ENCODE data around the gene SPINT2. TPM values are rescaled to one million over a fixed set of nuclear protein-coding genes. Genes with fewer than 3 reads are reported as not detected.

Gene SPINT2
- total and polyA plus RNA-seq, 2 of the 13 experiments (the other 11 are each of a cell fraction or from before 2014, with no cell fraction given) = 0.31 to 0.77 TPM

DNA sequence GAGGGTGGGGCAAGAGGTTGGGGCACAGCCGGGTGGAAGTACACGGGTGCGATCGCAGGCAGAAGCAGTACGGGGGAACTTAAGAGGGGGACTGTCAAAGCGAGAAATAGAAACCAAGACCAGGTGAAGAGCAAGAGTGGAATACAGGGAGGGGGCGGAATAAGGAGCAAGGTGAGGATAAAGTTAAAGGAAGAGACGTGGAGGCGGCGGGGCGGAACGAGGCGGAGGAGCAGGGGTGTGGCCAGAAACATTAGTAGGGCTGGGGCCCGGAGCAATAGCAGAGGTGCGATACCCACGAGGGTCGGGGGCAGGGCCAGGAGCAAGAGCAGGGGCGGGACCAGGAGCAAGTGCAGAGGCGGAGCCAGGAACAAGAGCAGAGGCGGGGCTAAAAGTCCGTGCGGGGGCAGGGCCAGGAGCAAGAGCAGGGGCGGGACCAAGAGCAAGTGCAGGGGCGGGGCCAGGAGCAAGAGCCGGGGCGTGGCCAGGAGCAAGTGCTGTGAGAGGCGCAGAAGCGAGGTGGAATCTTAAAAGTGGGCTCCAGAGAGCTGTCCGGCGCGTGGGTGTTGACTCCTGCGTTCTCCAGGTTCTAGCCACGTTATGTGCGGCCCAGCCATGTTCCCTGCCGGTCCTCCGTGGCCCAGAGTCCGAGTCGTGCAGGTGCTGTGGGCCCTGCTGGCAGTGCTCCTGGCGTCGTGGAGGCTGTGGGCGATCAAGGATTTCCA lies 72.4 kb downstream of the SPINT2 start (continued):
- TF ChIP-seq, protein P1, sequence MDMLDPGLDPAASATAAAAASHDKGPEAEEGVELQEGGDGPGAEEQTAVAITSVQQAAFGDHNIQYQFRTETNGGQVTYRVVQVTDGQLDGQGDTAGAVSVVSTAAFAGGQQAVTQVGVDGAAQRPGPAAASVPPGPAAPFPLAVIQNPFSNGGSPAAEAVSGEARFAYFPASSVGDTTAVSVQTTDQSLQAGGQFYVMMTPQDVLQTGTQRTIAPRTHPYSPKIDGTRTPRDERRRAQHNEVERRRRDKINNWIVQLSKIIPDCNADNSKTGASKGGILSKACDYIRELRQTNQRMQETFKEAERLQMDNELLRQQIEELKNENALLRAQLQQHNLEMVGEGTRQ (IDR thresholded peaks at IDR 0.05; ENCODE audit: low read depth, low read length) = no peak
- TF ChIP-seq, protein P1 (CRISPR knock-in tag; IDR thresholded peaks at IDR 0.05; ENCODE audit: borderline replicate concordance) = no peak
- TF ChIP-seq SP140L (CRISPR knock-in tag; IDR thresholded peaks at IDR 0.05; ENCODE audit: borderline replicate concordance) = no peak
- TF ChIP-seq, protein P2, sequence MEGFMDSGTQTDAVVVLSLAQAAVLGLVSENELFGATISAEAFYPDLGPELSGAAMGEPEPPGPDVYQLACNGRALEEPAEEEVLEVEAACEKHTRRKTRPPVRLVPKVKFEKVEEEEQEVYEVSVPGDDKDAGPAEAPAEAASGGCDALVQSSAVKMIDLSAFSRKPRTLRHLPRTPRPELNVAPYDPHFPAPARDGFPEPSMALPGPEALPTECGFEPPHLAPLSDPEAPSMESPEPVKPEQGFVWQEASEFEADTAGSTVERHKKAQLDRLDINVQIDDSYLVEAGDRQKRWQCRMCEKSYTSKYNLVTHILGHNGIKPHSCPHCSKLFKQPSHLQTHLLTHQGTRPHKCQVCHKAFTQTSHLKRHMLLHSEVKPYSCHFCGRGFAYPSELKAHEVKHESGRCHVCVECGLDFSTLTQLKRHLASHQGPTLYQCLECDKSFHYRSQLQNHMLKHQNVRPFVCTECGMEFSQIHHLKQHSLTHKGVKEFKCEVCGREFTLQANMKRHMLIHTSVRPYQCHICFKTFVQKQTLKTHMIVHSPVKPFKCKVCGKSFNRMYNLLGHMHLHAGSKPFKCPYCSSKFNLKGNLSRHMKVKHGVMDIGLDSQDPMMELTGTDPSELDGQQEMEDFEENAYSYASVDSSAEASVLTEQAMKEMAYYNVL (CRISPR knock-in tag; IDR thresholded peaks at IDR 0.05; ENCODE audit: borderline replicate concordance) = no peak
- no peak for TF ChIP-seq JDP2 (CRISPR knock-in tag; IDR thresholded peaks at IDR 0.05; ENCODE audit: borderline replicate concordance)
- no peak for TF ChIP-seq AGO2 (optimal IDR thresholded peaks at IDR 0.05; ENCODE audit: low read depth, low read length)
- 0 out of 2 replicates have a peak, but pooled peaks have one; percentile 31 for TF ChIP-seq YEATS2 (CRISPR knock-in tag; IDR thresholded peaks at IDR 0.05; ENCODE audit: borderline replicate concordance)
- TF ChIP-seq HOXD1 (CRISPR knock-in tag; IDR thresholded peaks at IDR 0.05) = peak; percentile 37; the same call in 1 of the 2 replicates
- TF ChIP-seq, protein P3, sequence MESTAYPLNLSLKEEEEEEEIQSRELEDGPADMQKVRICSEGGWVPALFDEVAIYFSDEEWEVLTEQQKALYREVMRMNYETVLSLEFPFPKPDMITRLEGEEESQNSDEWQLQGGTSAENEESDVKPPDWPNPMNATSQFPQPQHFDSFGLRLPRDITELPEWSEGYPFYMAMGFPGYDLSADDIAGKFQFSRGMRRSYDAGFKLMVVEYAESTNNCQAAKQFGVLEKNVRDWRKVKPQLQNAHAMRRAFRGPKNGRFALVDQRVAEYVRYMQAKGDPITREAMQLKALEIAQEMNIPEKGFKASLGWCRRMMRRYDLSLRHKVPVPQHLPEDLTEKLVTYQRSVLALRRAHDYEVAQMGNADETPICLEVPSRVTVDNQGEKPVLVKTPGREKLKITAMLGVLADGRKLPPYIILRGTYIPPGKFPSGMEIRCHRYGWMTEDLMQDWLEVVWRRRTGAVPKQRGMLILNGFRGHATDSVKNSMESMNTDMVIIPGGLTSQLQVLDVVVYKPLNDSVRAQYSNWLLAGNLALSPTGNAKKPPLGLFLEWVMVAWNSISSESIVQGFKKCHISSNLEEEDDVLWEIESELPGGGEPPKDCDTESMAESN (CRISPR knock-in tag; conservative IDR thresholded peaks at IDR 0.05) = 0 out of 2 replicates have a peak, but pooled peaks have one; percentile 15
- no peak for TF ChIP-seq ZNF737 (CRISPR knock-in tag; IDR thresholded peaks at IDR 0.05; ENCODE audit: borderline replicate concordance)
- peak; percentile 35; the same call in 1 of the 2 replicates for TF ChIP-seq GABPB1 (CRISPR knock-in tag; IDR thresholded peaks at IDR 0.05)
- no peak for TF ChIP-seq ZNF773 (CRISPR knock-in tag; IDR thresholded peaks at IDR 0.05; ENCODE audit: borderline replicate concordance)
- TF ChIP-seq MED1 (CRISPR knock-in tag; IDR thresholded peaks at IDR 0.05) = no peak
- TF ChIP-seq ZNF501 (CRISPR knock-in tag; IDR thresholded peaks at IDR 0.05) = peak; percentile 43; the same call in 1 of the 2 replicates
- TF ChIP-seq, protein P4, sequence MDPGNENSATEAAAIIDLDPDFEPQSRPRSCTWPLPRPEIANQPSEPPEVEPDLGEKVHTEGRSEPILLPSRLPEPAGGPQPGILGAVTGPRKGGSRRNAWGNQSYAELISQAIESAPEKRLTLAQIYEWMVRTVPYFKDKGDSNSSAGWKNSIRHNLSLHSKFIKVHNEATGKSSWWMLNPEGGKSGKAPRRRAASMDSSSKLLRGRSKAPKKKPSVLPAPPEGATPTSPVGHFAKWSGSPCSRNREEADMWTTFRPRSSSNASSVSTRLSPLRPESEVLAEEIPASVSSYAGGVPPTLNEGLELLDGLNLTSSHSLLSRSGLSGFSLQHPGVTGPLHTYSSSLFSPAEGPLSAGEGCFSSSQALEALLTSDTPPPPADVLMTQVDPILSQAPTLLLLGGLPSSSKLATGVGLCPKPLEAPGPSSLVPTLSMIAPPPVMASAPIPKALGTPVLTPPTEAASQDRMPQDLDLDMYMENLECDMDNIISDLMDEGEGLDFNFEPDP (CRISPR knock-in tag; conservative IDR thresholded peaks at IDR 0.05) = no peak
- TF ChIP-seq, protein P5, sequence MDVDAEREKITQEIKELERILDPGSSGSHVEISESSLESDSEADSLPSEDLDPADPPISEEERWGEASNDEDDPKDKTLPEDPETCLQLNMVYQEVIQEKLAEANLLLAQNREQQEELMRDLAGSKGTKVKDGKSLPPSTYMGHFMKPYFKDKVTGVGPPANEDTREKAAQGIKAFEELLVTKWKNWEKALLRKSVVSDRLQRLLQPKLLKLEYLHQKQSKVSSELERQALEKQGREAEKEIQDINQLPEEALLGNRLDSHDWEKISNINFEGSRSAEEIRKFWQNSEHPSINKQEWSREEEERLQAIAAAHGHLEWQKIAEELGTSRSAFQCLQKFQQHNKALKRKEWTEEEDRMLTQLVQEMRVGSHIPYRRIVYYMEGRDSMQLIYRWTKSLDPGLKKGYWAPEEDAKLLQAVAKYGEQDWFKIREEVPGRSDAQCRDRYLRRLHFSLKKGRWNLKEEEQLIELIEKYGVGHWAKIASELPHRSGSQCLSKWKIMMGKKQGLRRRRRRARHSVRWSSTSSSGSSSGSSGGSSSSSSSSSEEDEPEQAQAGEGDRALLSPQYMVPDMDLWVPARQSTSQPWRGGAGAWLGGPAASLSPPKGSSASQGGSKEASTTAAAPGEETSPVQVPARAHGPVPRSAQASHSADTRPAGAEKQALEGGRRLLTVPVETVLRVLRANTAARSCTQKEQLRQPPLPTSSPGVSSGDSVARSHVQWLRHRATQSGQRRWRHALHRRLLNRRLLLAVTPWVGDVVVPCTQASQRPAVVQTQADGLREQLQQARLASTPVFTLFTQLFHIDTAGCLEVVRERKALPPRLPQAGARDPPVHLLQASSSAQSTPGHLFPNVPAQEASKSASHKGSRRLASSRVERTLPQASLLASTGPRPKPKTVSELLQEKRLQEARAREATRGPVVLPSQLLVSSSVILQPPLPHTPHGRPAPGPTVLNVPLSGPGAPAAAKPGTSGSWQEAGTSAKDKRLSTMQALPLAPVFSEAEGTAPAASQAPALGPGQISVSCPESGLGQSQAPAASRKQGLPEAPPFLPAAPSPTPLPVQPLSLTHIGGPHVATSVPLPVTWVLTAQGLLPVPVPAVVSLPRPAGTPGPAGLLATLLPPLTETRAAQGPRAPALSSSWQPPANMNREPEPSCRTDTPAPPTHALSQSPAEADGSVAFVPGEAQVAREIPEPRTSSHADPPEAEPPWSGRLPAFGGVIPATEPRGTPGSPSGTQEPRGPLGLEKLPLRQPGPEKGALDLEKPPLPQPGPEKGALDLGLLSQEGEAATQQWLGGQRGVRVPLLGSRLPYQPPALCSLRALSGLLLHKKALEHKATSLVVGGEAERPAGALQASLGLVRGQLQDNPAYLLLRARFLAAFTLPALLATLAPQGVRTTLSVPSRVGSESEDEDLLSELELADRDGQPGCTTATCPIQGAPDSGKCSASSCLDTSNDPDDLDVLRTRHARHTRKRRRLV (CRISPR knock-in tag; IDR thresholded peaks at IDR 0.05) = no peak
